Activated CD4-positive, alpha-beta T cell treated with anti-CD3 and anti-CD28 coated beads for 1 hour (primary cell): ENCODE data around the gene PC.

ENCODE experiments used
- DNase-seq: peaks from one replicate; pipeline ENCODE4 v3.0.0-alpha.2; 2020

PC gene

GRCh38 chr11:66950112-66950535 lies 8.1 kb downstream of the PC start:
- DNase-seq: no peak

- DNase-seq: no peak
Observed at GRCh38 chr11:66938582-66939135, 19.5 kb downstream of the PC start.

GRCh38 chr11:66937193-66937733 lies 20.9 kb downstream of the PC start:
- DNase-seq: no peak

GRCh38 chr11:66936311-66936711 lies 21.9 kb downstream of the PC start:
- DNase-seq: no peak

GRCh38 chr11:66934950-66935779 lies 23.0 kb downstream of the PC start:
- no peak for DNase-seq

GRCh38 chr11:66933531-66933930 lies 24.7 kb downstream of the PC start:
- no peak for DNase-seq

GRCh38 chr11:66932543-66932942 lies 25.6 kb downstream of the PC start:
- no peak for DNase-seq

- DNase-seq: no peak
Observed at GRCh38 chr11:66929753-66930152, 28.4 kb downstream of the PC start.

- no peak for DNase-seq
Observed at GRCh38 chr11:66924272-66924671, 33.9 kb downstream of the PC start.

GRCh38 chr11:66922551-66922950 lies 35.6 kb downstream of the PC start:
- no peak for DNase-seq

GRCh38 chr11:66920978-66921784 lies 37.0 kb downstream of the PC start:
- no peak for DNase-seq

GRCh38 chr11:66919923-66920322 lies 38.3 kb downstream of the PC start:
- no peak for DNase-seq

GRCh38 chr11:66918741-66919140 lies 39.4 kb downstream of the PC start:
- DNase-seq: no peak

GRCh38 chr11:66915866-66916265 lies 42.3 kb downstream of the PC start:
- no peak for DNase-seq

GRCh38 chr11:66915046-66915832 lies 42.9 kb downstream of the PC start:
- DNase-seq: no peak

- DNase-seq: no peak
Observed at GRCh38 chr11:66914505-66914904, 43.7 kb downstream of the PC start.

- DNase-seq: no peak
Observed at GRCh38 chr11:66912911-66913310, 45.3 kb downstream of the PC start.

- DNase-seq: no peak
Observed at GRCh38 chr11:66912361-66912760, 45.8 kb downstream of the PC start.

GRCh38 chr11:66910669-66911068 lies 47.5 kb downstream of the PC start:
- no peak for DNase-seq

- no peak for DNase-seq
Observed at GRCh38 chr11:66910016-66910415, 48.2 kb downstream of the PC start.

- no peak for DNase-seq
Observed at GRCh38 chr11:66909181-66909580, 49.0 kb downstream of the PC start.

GRCh38 chr11:66907751-66908630 lies 50.2 kb downstream of the PC start:
- DNase-seq: no peak
